NCI-H1694 (cell line): ENCODE results near the gene SH3TC1.

ENCODE experiments used
- DNase-seq: peaks from one replicate; lab custom pipeline; 2025; lab: John Stamatoyannopoulos, UW

The SH3TC1 gene

GRCh38 chr4:8214136-8214535 lies 15.0 kb downstream of the SH3TC1 start:
- DNase-seq, result no peak

- no peak for DNase-seq
Measured at GRCh38 chr4:8215001-8215427, 15.9 kb downstream of the SH3TC1 start.

GRCh38 chr4:8215641-8216442 lies 16.8 kb downstream of the SH3TC1 start:
- DNase-seq, result no peak

- no peak for DNase-seq
Measured at GRCh38 chr4:8216443-8217245, 17.6 kb downstream of the SH3TC1 start.

- DNase-seq, result no peak
Measured at GRCh38 chr4:8217246-8217511, 18.1 kb downstream of the SH3TC1 start.

- DNase-seq, result no peak
Measured at GRCh38 chr4:8217871-8218270, 18.8 kb downstream of the SH3TC1 start.

- DNase-seq, result no peak
Measured at GRCh38 chr4:8218371-8219031, 19.4 kb downstream of the SH3TC1 start.

- DNase-seq, result no peak
Measured at GRCh38 chr4:8219236-8219635, 20.1 kb downstream of the SH3TC1 start.

GRCh38 chr4:8220661-8221450 lies 21.8 kb downstream of the SH3TC1 start:
- DNase-seq, result no peak

- DNase-seq, result no peak
Measured at GRCh38 chr4:8221476-8221875, 22.4 kb downstream of the SH3TC1 start.

- DNase-seq, result no peak
Measured at GRCh38 chr4:8221985-8222384, 22.9 kb downstream of the SH3TC1 start.

GRCh38 chr4:8222609-8223388 lies 23.7 kb downstream of the SH3TC1 start:
- no peak for DNase-seq

GRCh38 chr4:8224267-8224974 lies 25.3 kb downstream of the SH3TC1 start:
- no peak for DNase-seq

- DNase-seq, result no peak
Measured at GRCh38 chr4:8224975-8225625, 26.0 kb downstream of the SH3TC1 start.

GRCh38 chr4:8225706-8226443 lies 26.8 kb downstream of the SH3TC1 start:
- DNase-seq, result no peak

GRCh38 chr4:8227201-8227770 lies 28.2 kb downstream of the SH3TC1 start:
- no peak for DNase-seq

- DNase-seq, result no peak
Measured at GRCh38 chr4:8227771-8228318, 28.8 kb downstream of the SH3TC1 start.

- no peak for DNase-seq
Measured at GRCh38 chr4:8228319-8229250, 29.5 kb downstream of the SH3TC1 start.
